Activated CD8-positive, alpha-beta memory T cell treated with anti-CD3 and anti-CD28 coated beads for 24 hours (primary cell): Measurements from ENCODE around the gene LIMS2.

Experiments
- DNase-seq: peaks from one replicate; pipeline ENCODE4 v3.0.0-alpha.2; 2020

LIMS2 gene

DNA sequence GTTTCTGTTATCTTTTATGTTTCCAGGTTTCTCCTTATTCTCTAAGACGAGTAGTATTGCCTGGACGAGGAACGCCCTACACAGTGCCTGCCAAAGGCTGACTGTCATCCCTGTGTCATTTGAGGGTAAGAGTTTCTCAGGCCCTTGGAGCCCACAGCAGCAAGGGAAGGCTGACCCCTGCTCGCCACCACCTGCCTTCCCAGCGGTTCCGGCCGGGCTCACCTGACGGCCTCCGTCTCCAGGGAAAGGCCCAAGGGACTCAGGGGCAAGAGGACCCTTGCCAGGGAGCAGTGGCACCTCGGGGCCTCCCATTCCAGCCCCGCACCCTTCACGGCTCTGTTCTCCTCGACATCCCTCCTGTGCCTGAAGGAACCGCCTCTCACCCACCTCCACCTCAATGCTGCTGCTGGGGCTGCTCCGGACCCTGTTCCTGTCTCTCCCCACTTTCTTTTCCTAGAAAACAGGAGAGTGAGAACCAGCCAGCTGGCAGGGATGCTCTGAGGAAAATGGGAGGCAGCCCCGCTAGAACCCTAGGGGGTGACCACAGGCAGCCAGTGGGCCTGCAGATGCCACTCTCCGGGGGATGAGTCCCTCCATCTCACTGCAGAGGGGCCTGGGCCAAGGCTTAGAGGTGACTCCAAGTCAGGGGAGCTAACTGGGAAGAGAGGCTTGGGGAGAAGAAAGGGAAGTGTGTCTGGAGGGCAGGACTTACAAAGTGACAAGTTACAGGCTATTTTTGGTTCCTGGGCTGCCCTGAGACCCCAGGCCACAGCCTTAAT is 1.9 kb downstream of the LIMS2 start:
- no peak for DNase-seq

DNA sequence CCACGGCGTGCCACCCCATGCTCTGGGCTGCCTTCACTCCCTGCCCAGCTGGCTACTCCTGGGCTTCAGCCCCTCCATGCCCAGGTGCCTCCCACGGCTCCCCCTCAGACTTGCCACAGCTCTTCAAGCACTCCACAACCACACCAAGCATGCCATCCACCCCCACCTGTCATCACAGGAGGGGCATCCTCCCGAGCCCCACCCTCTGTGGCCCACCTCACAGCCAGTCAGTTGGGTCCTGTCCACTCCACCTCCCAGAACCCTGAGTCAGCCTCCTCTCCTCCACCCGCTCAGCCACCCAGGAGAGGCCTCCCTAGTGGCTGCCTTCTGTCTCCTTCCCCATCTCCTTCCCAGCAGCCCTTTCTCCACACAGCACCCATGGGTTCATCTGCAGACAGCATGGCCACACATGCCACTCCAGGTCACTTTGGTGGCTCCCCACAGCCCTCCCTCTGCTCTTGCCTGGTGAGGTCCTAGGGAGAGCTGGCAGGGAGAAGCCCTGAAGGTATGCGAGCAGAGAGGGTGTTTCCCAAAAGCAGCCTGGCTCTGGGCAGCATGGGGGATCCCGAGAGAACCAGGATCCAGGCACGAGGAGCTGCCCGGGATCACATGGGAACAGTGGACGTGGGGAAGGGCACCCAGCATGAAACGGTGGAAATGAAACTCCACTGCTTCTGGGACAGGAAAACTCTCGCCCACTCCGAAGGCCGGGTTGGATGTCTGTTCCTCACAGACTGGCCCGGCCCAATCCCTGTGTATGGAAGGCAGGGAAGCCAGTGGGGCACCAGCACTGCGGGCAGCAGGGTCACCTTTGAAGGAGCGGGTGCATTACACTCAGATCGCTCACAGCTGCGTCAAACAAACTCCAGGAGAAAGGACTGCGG is 2.7 kb downstream of the LIMS2 start:
- no peak for DNase-seq

DNA sequence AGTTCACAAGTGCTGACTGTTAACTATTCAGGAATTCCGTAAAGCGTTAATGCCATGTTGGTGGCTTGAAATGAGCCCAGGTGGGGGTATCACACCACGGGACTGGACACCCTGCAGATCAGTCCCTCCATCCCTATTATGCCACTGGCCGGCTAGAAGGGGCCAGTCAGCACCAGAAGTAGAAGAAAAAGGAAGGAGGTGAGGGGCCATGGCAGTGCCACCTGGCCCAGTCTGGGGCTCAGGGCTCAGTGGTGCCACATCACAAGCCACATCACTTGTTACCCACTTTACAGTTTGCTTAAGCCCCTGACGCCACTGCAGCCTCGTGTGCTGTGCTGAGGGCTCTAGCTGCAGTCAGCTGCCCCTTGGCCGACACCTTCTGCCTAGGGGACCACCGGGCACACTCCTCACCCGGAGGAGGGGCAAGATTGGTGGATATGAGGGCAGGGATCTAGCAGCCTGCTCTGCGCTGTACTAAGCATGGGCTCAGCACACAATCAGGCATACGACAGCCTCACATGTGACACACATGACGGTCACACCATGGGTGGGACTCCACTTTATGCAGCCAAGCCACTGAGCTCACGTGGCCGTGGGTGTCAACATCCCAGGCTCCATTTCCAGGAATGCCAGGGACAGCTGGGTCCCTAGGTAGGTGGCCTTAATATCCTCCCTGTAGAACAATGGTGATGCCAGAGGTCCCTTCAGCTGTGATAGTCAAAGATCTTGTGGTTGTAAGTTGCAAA is 3.6 kb downstream of the LIMS2 start:
- DNase-seq = no peak

DNA sequence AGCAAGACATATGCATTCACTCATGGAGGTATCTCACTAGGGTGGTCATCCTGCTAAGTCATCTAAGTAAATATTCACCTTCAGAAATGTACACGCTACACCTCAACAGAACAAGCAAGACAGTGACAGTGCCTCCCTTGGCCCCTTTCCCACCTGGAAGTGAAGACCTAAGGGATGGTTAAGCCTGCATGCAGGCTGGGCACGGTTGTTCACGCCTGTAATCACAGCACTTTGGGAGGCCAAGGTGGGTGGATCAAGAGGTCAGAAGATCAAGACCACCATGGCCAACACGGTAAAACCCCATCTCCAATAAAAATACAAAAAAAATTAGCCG is 4.4 kb downstream of the LIMS2 start:
- no peak for DNase-seq

DNA sequence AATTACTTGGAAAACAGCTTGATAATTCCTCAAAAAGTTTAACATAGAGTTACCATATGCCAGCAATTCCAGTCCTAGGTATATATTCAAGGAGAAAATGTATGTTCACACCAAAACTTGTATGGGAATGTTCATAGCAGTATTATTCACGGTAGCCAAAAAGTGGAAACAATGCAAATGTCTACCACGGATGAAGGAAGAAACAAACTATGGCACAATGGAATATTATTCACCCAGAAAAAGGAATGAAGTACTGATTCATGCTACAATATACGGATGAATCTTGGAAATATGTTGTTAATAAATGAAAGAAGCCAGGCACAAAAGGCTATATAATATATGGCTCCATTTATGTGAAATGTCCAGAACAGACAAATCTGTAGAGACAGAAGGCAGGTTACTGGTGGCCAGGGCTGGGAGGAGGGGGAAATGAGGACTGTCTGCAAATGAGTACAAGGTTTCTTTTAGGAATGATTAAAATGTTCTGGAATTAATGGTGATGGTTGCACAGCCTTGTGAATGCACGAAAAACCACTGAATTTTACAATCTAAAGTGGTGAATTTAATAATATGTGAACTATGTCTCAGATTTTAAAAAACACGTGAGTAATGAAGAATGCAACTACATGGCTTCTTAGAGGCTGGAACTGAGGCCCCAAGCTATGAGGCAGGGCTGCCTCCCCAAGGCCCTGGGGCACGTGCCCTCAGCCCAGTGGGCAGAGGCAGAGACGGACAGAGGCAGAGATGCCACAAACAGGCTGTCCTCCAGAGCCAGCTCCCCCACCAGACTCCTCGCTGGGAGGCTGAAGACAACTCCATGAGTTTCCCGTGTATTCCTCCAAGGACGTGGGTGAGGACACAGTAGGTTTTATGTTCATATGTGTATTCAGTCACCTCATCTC is 5.0 kb downstream of the LIMS2 start:
- DNase-seq = no peak

DNA sequence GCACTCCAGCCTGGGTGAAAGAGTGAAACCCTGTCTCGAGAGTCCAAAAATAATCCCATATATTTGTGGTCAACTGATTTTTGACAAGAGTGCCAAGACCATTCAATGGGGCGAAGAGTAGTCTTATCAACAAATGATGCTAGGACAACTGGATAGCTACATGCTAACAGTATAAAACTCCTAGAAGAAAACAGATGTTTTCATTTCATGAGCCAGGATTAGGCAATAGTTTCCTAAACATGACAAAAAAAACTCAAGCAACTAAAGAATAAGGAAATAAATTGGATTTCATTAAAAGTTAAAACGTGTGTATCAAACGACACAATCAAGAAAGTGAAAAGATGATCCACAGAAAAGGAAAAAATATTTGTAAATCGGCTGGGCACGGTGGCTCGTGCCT is 6.3 kb downstream of the LIMS2 start:
- no peak for DNase-seq

DNA sequence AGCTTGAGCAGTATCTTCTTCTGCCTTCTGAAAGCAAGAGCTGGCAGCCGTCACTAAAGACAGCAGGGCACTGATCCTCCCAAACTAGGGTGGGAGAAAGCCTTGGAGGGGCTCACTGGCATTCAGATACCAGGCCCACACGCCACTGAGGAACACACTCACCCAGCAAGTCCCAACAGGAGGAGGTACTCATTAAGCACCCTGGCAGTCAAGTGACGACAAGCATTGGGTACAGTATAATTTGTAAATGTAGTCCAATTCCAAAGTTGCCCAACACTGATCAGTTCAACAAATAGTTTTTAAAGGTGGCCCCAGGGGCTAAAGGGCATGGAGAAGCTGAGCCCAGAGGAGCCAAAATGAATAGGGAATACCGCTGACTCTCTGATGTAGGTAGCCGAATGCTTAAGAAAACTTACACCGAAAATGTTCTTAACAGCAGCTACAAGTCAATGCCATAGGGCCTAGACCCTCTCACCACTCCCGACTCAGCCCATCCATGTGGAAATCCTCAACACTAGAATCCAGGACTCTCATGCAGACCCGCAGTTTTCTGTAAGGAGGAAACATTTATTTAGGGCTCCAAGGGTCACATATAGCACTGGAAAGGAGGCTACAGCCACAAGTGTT is 9.9 kb downstream of the LIMS2 start:
- no peak for DNase-seq

DNA sequence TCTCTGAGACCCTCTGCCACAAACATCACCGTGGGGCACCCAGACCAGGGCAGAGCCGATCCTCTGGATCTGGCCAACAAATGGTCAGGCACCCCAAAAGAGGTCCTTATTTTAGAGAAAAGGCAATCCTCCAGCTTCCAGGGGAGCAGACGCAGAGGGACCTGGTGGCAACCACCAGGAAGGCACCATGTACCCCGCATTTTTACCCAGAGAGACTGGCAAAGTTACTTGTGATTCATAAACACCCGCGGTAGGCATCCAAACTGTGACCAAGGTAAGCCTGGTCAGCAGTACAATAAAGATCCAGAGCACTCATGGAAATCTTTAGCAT is 10.5 kb downstream of the LIMS2 start:
- DNase-seq = no peak

DNA sequence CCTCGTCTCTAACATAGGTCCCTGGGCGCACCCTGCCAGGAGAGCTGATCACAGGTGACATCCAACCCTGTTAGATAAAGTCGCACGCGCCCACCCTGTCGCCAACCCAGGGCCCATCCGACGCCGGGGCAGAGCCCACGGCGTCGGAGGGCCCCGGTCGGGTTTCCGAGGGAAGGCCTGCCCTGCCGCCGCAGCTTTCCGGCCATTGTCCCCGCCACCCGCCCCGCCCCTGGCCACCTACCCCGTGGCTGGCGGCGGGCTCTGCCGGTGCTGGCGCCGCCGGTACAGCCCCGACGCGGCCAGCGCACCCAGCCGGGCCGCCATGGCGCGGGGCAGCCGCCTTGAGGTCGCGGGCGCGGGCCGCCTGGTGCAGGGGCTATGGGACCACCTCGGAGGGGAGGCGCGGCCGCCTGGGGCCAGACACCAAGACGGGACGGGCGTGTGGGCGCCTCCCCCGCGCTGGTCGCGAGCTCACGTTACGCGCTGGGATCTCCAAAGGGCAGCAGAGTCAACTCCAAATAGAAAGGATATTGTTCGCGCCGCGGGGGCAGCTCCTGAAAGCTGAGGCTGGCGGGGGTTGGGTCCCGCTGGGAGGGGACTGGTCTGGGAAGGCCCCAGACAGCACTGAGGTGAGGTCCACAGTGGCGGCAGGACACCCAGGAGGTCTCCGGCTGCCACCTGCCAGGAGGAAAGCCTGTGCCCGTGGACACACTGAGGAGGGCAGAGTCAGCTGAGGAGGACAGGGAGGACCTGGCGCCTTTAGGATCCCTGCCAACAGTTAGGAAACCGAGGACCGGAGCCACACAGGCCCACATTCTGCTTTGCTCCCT is 11.1 kb downstream of the LIMS2 start:
- no peak for DNase-seq

DNA sequence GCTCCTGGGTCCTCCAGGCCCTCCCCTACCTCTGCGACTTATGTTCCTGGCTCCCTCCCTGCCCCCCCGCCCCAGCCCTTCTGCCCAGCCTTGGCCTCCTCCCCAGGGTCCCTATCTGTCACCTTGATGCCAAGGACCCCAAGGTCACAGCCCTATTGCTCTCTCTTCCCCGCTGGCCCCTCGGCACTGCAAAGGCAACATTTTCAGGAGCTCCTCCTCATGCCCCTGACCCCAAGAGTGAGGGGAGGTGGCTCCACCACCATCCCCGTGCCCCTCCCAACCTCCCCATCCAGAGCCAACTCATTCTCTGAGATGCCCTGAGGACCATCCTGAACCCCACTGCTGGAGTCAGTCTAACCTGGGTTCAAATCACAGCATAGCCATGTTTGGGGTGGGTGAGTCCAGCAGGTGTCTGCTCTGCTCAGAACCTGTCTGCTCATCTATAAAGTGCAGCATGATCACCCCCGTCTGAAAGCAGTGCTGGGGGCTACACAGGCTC is 11.7 kb downstream of the LIMS2 start:
- DNase-seq = no peak

DNA sequence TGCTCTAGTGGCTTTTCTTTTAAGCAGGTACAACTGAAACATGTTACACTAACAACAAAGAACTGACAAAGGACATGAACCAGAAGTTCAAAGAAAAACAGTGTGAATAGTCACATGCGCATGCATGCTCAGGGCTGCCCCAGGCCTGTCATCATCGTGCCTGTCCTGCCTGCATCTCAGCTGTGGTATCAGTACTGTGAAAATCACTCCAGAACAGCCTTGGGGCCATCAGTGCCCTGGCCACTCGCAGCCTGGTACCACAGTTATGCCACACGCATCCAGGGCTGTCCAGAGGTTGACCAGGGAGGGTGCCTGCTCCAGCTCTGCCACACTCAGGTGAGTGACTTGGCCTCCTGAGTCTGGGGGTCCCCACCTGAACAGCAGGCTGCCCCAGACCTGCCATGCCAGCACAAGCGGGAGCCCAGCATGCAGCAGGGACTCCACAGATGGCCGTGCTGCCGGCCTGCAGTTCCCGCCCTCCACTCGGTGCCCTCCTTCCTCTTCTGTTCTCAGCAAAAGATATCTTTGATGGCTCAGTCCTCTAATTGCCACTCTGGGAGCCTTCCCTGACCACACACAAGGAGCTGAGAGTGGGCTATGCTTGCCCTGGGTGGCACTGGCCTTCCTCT is 12.3 kb downstream of the LIMS2 start:
- no peak for DNase-seq

DNA sequence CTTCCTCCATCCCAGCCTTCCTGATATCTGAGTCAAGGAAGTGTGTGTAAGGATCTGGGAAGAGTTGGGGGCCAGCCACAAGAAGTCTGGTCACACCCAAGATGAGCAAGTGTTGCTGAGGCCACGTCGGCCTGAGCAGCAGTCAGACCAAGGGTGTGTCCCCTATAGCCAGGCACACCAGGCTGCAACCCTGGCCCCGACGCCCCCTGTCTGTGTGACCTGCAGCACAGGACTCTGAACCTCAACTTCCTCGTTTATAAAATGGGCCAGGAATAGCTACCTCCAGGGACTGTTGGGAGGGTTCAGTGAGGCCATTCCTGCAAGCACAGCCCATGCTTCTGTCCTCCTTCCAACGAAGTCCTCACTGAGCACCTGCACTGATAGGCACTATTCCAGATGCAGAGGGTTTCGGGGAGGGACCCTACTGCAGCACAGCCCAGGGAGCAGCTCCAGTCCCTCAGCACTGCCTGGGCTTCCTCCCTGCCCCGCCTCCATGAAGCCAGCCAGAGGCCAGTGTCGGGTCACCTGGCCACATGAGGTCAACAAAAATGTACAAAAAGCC is 13.3 kb downstream of the LIMS2 start:
- no peak for DNase-seq

DNA sequence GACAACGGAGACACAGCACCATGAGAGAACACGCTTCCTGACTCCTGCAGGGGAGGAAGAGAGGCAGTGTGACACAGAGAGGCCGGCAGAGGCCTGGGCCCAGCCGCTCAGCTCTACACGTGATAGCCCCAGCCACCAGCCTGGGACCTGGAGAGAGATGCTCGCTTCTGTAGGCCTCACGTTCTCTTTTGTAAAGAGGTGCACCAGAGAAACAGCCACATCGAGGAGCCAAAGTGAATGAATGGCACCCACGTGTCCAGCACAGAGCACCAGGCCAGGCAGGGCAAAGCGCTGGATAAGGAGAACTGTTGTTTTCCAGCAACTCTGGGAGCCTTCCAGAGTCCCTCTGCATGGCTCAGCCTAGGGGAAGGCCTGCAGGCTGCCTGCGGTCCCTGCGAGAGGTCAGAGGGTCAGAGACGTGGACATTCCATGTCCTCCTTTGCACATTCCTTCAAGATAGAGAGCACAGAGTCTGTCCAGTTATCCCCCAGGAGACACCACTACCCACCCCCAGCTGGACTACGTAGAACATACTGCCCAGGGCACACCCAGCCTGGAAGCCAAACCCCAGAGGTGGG is 14.2 kb downstream of the LIMS2 start:
- DNase-seq = no peak

DNA sequence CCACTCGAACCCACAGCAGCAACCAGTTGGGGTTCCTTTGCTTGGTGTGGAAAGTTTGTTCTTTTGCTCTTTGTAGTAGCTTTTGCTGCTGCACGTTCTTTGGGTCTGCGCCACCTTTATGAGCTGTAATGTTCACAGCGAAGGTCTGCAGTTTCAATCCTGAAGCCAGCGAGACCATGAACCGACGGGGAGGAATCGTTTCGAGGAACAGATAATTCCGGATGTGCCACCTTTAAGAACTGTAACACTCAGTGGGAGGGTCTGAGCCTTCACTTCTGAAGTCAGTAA is 15.1 kb downstream of the LIMS2 start:
- DNase-seq = no peak

DNA sequence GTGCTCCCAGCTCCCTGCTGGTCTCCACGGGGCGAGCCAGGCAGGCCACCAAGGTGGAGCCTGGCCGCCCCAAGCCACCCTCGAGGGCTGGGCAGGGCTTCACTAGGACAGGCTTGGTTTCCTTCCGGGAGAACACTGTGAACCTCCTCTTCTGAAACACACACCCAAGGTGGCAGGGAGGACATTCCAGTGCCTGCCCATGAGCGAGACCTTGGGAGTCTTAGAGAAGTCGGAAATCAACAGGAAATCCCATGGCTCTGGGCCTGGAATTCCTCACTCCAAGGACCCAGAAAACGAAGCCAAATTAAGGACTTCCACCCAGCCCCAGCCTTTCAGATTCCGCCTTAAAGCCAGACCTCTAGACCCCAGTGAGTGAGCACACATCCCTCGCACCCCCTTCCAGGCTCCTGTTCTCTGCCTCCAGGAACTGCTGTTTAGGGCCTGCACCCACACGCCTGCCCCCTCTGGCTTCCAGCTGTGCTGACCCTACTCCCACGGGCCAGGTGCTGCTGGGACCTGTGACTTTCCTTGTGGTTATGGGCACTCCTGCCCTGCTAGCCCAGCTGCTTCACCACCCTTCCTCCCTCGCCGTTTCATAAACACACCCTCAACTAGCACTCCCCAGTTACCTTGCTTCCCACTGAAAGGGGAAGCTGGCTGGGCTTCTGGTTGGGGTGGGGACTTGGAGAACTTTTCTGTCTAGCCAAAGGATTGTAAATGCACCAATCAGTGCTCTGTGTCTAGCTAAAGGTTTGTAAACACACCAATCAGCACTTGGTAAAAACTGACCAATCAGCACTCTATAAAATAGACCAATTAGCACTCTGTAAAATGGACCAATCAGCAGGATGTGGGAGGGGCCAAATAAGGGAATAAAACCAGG is 15.7 kb downstream of the LIMS2 start:
- DNase-seq = no peak

DNA sequence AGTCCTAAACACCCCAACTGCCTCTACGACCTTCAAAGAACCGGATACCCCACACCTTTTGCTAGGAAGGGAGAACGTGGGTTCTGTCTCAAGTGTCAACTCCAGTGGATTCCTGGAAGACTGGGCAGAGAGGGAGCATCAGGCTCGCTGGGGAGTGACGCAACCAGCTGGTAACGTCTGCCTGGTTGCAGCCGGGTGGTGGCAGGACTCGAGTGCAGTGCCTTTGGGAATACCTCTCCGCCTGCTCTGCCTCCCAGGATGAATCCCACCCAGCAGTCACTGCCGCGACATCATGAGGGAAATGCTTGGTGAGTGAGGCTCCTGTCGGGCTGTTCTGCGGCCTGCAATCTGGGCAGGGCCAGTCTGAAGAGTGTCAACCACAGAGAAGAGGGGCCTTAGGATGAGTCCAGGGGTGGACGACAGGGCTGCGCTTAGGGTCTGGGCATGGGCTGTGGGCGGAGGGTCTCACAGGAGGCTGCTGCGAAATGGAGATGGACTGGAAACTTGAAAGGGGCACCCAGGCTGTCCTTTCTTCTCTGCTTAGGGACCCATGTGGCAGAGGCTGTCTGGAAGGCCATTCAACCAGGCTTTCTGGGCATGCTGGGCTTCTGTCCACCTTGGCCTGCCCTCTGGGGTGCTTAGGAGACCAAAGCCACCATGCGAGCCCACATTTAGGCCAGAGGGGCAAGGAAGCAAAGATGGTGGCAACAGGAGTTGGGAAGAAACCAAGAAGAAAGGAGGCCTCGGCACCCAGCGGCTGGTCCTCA is 16.5 kb downstream of the LIMS2 start:
- DNase-seq = no peak

DNA sequence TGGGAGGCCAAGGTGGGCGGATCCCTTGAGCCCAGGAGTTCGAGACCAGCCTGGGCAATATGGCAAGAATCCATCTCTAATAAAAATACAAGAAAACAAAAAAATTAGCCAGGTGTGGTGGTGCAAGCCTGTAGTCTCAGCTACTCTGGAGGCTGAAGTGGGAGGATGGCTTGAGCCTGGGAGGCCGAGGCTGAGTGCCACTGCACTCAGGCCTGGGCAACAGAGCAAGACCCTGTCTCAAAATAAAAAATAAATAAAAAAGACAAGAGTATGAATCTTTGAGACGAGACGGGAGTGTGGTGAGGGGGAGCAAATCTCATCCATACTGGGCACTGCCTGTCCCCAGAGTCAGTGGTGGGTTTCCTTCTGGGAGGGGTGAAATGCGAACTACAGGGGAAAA is 17.2 kb downstream of the LIMS2 start:
- no peak for DNase-seq

DNA sequence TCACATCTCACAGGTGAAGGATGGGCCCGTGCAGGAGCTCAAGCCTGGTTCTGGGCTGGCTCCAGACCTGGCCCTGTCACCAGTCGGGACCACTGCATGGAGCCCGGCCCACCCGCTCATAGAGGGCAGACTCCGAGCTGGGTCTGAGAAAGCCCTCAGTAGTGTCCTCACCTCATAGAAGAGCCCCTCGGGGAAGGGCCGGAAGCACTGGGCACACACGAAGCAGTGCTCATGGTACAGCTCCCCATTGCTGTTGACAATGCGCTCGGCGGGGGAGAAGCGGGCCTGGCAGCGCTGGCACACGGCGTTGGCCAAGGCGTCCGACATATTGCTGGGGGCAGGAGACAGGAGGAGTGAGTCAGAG is 18.1 kb downstream of the LIMS2 start:
- no peak for DNase-seq
